A549 (cell line): ENCODE measurements around the gene SMARCA1.
"Not testable (repeated sequence)": the region's sequence is repeated elsewhere in the genome, so short reads cannot be mapped to it uniquely, and the experiment has no call there.

Source experiments
- ATOH8 ChIP-seq: fragments of 250-450 bp; sonication (Bioruptor Pico); IDR thresholded peaks from 2 replicates; pipeline ENCODE4 v1.5.0; 2020; ENCODE audit warnings: low read depth, mild to moderate bottlenecking, moderate library complexity
- BCL3 ChIP-seq: fragments of >200 bp; sonication (Bioruptor Twin); formaldehyde crosslinking; IDR thresholded peaks from 3 replicates; pipeline ENCODE4 v1.6.1; 2016
- POLR2A ChIP-seq: IDR thresholded peaks from 2 replicates; pipeline ENCODE4 v1.6.1; 2012; ENCODE audit warnings: mild to moderate bottlenecking, low read length
- USF2 ChIP-seq: fragments of 450-650 bp; IDR thresholded peaks from 2 replicates; pipeline ENCODE4 v1.6.1; 2014; ENCODE audit warnings: antibody characterized with exemption
- ZSCAN20 ChIP-seq: fragments of 250-450 bp; sonication (Bioruptor Pico); IDR thresholded peaks from 2 replicates; pipeline ENCODE4 v1.8.0; 2022; ENCODE audit warnings: mild to moderate bottlenecking, moderate library complexity

GRCh38 chrX:129564345-129564744 lies 41.1 kb upstream of the SMARCA1 start:
- TF ChIP-seq USF2; ZSCAN20 (CRISPR knock-in tag); ATOH8 (CRISPR knock-in tag); POLR2A; BCL3: not testable (repeated sequence)
